HEK293 (cell line): ENCODE measurements around the gene STAG3.

Experiments used
- CTCF ChIA-PET: fragments of 350-600 bp; formaldehyde crosslinking; extraction: SDS; loops from one replicate; lab custom pipeline; 2021; ENCODE audit warnings: antibody characterized with exemption; lab: Yijun Ruan, JAX
- POLR2A ChIA-PET: fragments of 300-600 bp; formaldehyde crosslinking; extraction: SDS; loops from one replicate; lab custom pipeline; 2020; ENCODE audit warnings: antibody characterized with exemption, inconsistent platforms; lab: Yijun Ruan, JAX
- H3K27ac ChIP-seq: fragments of 200-500 bp; sonication (Bioruptor generic); 2 replicates; pipeline ENCODE4 v1.5.1; 2014; ENCODE audit warnings: low read depth, low read length, control low read depth, inconsistent platforms; ENCODE audit errors: extremely low read depth
- H3K36me3 ChIP-seq, 2 experiments: fragments of 200-500 bp in 1 of 2; sonication (Bioruptor generic) in 1 of 2; 1 replicate in 1 of 2; 2 replicates in 1 of 2; pipeline ENCODE4 v1.5.1; 2014 to 2017; ENCODE audit warnings: inconsistent platforms in 2 of 2, low read length in 2 of 2; ENCODE audit not compliant: control insufficient read depth in 2 of 2, insufficient read depth in 1 of 2
- H3K4me1 ChIP-seq: fragments of 200-500 bp; sonication (Bioruptor generic); 2 replicates; pipeline ENCODE4 v1.5.1; 2014; ENCODE audit warnings: mild to moderate bottlenecking, low read length, inconsistent platforms; ENCODE audit not compliant: control insufficient read depth, insufficient read depth
- H3K4me3 ChIP-seq: 2 replicates; pipeline ENCODE4 v1.5.1; 2011; ENCODE audit warnings: low read depth, mild to moderate bottlenecking, control low read depth, low read length, moderate library complexity
- H3K9me3 ChIP-seq: fragments of 200-500 bp; sonication (Bioruptor generic); 2 replicates; pipeline ENCODE4 v1.5.1; 2014; ENCODE audit warnings: low read depth, low read length, inconsistent platforms; ENCODE audit not compliant: control insufficient read depth, insufficient read depth
- HOXD13 ChIP-seq: sonication (generic); formaldehyde crosslinking; IDR thresholded peaks from 2 replicates; pipeline ENCODE4 v1.8.0; 2022; ENCODE audit warnings: missing genetic modification reagents, borderline replicate concordance
- MYNN ChIP-seq: fragments of 450-650 bp; formaldehyde crosslinking; IDR thresholded peaks from 2 replicates; pipeline ENCODE4 v1.5.1; 2016; ENCODE audit warnings: missing biosample characterization, missing genetic modification characterization, borderline replicate concordance
- REPIN1 ChIP-seq: fragments of 450-650 bp; formaldehyde crosslinking; IDR thresholded peaks from 2 replicates; pipeline ENCODE4 v1.5.1; 2017; ENCODE audit warnings: missing biosample characterization, missing genetic modification characterization, low read depth
- SP2 ChIP-seq: fragments of 450-650 bp; formaldehyde crosslinking; IDR thresholded peaks from 2 replicates; pipeline ENCODE4 v1.5.1; 2016; ENCODE audit warnings: missing biosample characterization, missing genetic modification characterization
- ZBTB44 ChIP-seq: fragments of 450-650 bp; IDR thresholded peaks from 2 replicates; pipeline ENCODE4 v1.5.1; 2018; ENCODE audit warnings: missing biosample characterization, mild to moderate bottlenecking, missing genetic modification characterization
- ZFP41 ChIP-seq: fragments of 450-650 bp; formaldehyde crosslinking; IDR thresholded peaks from 2 replicates; pipeline ENCODE4 v1.5.1; 2016; ENCODE audit warnings: missing biosample characterization, missing genetic modification characterization, borderline replicate concordance
- ZNF132 ChIP-seq: fragments of 450-650 bp; formaldehyde crosslinking; IDR thresholded peaks from 2 replicates; pipeline ENCODE4 v1.5.1; 2017; ENCODE audit warnings: missing biosample characterization, missing genetic modification characterization, borderline replicate concordance
- ZNF157 ChIP-seq: fragments of 450-650 bp; formaldehyde crosslinking; IDR thresholded peaks from 2 replicates; pipeline ENCODE4 v1.5.1; 2016; ENCODE audit warnings: missing biosample characterization, missing genetic modification characterization
- ZNF23 ChIP-seq: fragments of 450-650 bp; formaldehyde crosslinking; IDR thresholded peaks from 2 replicates; pipeline ENCODE4 v1.5.1; 2016; ENCODE audit warnings: missing biosample characterization, missing genetic modification characterization, borderline replicate concordance
- ZNF248 ChIP-seq: fragments of 450-650 bp; formaldehyde crosslinking; IDR thresholded peaks from 2 replicates; pipeline ENCODE4 v1.5.1; 2017; ENCODE audit warnings: missing biosample characterization, missing genetic modification characterization
- ZNF335 ChIP-seq: fragments of 450-650 bp; formaldehyde crosslinking; conservative IDR thresholded peaks from 2 replicates; pipeline ENCODE4 v1.5.1; 2016; ENCODE audit warnings: missing biosample characterization, missing genetic modification characterization
- ZNF561 ChIP-seq: fragments of 450-650 bp; IDR thresholded peaks from 2 replicates; pipeline ENCODE4 v1.5.1; 2018; ENCODE audit warnings: missing biosample characterization, missing genetic modification characterization, borderline replicate concordance
- ZNF654 ChIP-seq: fragments of 450-650 bp; formaldehyde crosslinking; IDR thresholded peaks from 2 replicates; pipeline ENCODE4 v1.5.1; 2016; ENCODE audit warnings: low read depth, missing biosample characterization, missing genetic modification characterization
- ZNF843 ChIP-seq: fragments of 450-650 bp; formaldehyde crosslinking; IDR thresholded peaks from 2 replicates; pipeline ENCODE4 v1.5.1; 2016; ENCODE audit warnings: missing biosample characterization, missing genetic modification characterization
- TF ChIP-seq, protein P1 (sequence below): fragments of 450-650 bp; formaldehyde crosslinking; IDR thresholded peaks from 2 replicates; pipeline ENCODE4 v1.5.0; 2017; ENCODE audit warnings: missing biosample characterization, missing genetic modification characterization, borderline replicate concordance
- TF ChIP-seq, protein P2 (sequence below): fragments of 450-650 bp; formaldehyde crosslinking; conservative IDR thresholded peaks from 2 replicates; pipeline ENCODE4 v1.5.1; 2016; ENCODE audit warnings: low read depth, missing biosample characterization, missing genetic modification characterization
- TF ChIP-seq, protein P3 (sequence below): fragments of 450-650 bp; formaldehyde crosslinking; IDR thresholded peaks from 2 replicates; pipeline ENCODE4 v1.5.1; 2016; ENCODE audit warnings: missing biosample characterization, missing genetic modification characterization

STAG3 gene

DNA sequence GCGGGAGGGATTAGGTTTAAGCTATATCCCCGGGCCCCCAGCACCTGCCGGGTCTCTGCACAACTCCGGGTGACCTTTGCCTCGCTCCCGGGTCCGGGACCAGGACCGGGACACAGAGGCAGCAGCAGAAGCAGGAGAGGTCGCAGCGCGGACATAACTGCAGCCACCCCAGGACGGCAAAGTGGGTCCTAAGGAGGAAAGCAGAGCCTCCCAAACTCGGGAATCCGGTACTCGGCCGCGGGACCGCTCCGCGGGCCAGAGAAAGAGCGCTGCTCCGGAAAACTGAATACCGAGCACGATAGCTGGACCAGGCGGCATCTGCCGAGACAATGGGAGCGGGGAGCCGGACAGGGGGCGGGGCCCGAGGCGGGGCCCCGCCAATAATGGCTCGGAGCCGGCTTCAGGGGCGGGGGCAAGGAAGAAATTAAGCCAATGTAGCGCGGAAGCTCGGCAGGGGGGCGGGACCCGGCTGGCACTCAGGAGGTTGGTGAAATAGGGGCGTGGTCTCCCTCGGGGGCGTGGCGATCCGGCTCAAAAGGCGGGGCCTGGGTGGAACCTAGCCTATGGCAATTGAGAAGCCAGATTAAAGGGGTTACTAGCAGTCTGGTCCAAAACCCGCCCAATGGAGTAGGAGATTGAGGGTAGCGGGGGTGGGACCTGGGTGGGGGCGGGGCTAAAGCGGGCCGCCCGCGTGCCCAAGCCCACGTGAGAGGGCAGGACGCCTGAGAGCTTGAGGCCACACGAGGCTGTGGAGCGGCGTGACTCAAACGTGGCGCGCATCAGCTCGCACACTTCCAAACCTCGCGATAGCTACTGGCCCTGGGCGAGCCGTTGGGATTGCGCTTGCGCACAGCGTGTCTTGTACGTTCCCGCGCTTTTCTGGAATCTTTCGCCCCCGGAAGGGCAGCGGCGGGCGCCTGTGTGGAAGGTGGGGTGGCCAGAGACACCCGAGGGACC is at the start of gene STAG3, which contains the start of gene GPC2 (continued):
- no peak for TF ChIP-seq REPIN1 (tag by site-specific recombination)
- TF ChIP-seq SP2 (tag by site-specific recombination): peak; percentile 93
- peak; percentile 44; the same call in 1 of the 2 replicates for TF ChIP-seq ZNF335 (tag by site-specific recombination)
- no peak for TF ChIP-seq ZNF23
- no peak for TF ChIP-seq ZBTB44
- no peak for TF ChIP-seq MYNN (tag by site-specific recombination)
- TF ChIP-seq, protein P1, sequence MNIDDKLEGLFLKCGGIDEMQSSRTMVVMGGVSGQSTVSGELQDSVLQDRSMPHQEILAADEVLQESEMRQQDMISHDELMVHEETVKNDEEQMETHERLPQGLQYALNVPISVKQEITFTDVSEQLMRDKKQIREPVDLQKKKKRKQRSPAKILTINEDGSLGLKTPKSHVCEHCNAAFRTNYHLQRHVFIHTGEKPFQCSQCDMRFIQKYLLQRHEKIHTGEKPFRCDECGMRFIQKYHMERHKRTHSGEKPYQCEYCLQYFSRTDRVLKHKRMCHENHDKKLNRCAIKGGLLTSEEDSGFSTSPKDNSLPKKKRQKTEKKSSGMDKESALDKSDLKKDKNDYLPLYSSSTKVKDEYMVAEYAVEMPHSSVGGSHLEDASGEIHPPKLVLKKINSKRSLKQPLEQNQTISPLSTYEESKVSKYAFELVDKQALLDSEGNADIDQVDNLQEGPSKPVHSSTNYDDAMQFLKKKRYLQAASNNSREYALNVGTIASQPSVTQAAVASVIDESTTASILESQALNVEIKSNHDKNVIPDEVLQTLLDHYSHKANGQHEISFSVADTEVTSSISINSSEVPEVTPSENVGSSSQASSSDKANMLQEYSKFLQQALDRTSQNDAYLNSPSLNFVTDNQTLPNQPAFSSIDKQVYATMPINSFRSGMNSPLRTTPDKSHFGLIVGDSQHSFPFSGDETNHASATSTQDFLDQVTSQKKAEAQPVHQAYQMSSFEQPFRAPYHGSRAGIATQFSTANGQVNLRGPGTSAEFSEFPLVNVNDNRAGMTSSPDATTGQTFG (tag by site-specific recombination): no peak
- TF ChIP-seq ZNF654 (tag by site-specific recombination): no peak

GRCh38 chr7:100128637-100128963 is 49.1 kb upstream of the STAG3 start:
- Histone ChIP-seq H3K27ac (no peak overlapping the region), H3K9me3 (no peaks in the 10 kb centered on the region), H3K4me1 (no peaks in the 10 kb centered on the region; the same call in 1 of the 2 replicates), H3K4me3 (no peak overlapping the region)
- POLR2A ChIA-PET: interaction anchor here (0.5 to 3.7 kb wide), 2 partner anchors 27 to 705 kb away, joined by 3 to 31 read pairs; partner anchors contain the start of genes AP4M1 and MCM7
- CTCF ChIA-PET: interaction anchor here (0.5 to 8.7 kb wide), 16 partner anchors 12 to 659 kb away, joined by 3 to 119 read pairs (median 3); no protein-coding TSS in a partner anchor
- TF ChIP-seq, protein P2, sequence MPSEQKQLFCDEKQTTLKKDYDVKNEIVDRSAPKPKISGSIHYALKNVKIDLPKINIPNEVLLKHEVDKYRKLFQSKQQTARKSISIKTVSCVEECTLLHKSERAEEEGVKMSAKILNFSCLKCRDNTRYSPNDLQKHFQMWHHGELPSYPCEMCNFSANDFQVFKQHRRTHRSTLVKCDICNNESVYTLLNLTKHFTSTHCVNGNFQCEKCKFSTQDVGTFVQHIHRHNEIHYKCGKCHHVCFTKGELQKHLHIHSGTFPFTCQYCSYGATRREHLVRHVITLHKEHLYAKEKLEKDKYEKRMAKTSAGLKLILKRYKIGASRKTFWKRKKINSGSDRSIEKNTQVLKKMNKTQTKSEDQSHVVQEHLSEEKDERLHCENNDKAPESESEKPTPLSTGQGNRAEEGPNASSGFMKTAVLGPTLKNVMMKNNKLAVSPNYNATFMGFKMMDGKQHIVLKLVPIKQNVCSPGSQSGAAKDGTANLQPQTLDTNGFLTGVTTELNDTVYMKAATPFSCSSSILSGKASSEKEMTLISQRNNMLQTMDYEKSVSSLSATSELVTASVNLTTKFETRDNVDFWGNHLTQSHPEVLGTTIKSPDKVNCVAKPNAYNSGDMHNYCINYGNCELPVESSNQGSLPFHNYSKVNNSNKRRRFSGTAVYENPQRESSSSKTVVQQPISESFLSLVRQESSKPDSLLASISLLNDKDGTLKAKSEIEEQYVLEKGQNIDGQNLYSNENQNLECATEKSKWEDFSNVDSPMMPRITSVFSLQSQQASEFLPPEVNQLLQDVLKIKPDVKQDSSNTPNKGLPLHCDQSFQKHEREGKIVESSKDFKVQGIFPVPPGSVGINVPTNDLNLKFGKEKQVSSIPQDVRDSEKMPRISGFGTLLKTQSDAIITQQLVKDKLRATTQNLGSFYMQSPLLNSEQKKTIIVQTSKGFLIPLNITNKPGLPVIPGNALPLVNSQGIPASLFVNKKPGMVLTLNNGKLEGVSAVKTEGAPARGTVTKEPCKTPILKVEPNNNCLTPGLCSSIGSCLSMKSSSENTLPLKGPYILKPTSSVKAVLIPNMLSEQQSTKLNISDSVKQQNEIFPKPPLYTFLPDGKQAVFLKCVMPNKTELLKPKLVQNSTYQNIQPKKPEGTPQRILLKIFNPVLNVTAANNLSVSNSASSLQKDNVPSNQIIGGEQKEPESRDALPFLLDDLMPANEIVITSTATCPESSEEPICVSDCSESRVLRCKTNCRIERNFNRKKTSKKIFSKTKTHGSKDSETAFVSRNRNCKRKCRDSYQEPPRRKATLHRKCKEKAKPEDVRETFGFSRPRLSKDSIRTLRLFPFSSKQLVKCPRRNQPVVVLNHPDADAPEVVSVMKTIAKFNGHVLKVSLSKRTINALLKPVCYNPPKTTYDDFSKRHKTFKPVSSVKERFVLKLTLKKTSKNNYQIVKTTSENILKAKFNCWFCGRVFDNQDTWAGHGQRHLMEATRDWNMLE (tag by site-specific recombination): no peak
- TF ChIP-seq ZNF132 (tag by site-specific recombination): no peak
- no peak for TF ChIP-seq ZNF157 (tag by site-specific recombination)
- no peak for TF ChIP-seq ZFP41 (tag by site-specific recombination)
- TF ChIP-seq, protein P3, sequence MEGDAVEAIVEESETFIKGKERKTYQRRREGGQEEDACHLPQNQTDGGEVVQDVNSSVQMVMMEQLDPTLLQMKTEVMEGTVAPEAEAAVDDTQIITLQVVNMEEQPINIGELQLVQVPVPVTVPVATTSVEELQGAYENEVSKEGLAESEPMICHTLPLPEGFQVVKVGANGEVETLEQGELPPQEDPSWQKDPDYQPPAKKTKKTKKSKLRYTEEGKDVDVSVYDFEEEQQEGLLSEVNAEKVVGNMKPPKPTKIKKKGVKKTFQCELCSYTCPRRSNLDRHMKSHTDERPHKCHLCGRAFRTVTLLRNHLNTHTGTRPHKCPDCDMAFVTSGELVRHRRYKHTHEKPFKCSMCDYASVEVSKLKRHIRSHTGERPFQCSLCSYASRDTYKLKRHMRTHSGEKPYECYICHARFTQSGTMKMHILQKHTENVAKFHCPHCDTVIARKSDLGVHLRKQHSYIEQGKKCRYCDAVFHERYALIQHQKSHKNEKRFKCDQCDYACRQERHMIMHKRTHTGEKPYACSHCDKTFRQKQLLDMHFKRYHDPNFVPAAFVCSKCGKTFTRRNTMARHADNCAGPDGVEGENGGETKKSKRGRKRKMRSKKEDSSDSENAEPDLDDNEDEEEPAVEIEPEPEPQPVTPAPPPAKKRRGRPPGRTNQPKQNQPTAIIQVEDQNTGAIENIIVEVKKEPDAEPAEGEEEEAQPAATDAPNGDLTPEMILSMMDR: no peak
- no peak for TF ChIP-seq HOXD13
- TF ChIP-seq ZNF843 (tag by site-specific recombination): no peak
- no peak for TF ChIP-seq ZNF248 (tag by site-specific recombination)
- no peak for TF ChIP-seq ZNF561 (tag by site-specific recombination)
- TF ChIP-seq, all 188 proteins: peak for 0
- H3K36me3 ChIP-seq: peaks cover 0 to 5% of the 10 kb centered on the region in 2 experiments; a peak in 2 of 3 replicates
